HepG2 (cell line): ENCODE results near the gene SIRT5. TPM values are rescaled to one million over a fixed set of nuclear protein-coding genes. Genes with fewer than 3 reads are reported as not detected.

Experiments
- AFF4 ChIP-seq: sonication (generic); formaldehyde crosslinking; IDR thresholded peaks from 2 replicates; pipeline ENCODE4 v1.4.0; 2020; ENCODE audit warnings: missing genetic modification reagents
- CBX5 ChIP-seq: sonication (generic); formaldehyde crosslinking; IDR thresholded peaks from 2 replicates; pipeline ENCODE4 v1.4.0; 2020; ENCODE audit warnings: missing genetic modification reagents, borderline replicate concordance
- DNMT3B ChIP-seq: conservative IDR thresholded peaks from 2 replicates; pipeline ENCODE4 v1.6.1; 2016; ENCODE audit warnings: missing biosample characterization, control low read depth
- ELF4 ChIP-seq: sonication (generic); formaldehyde crosslinking; IDR thresholded peaks from 2 replicates; pipeline ENCODE4 v1.5.0; 2020; ENCODE audit warnings: missing genetic modification reagents, mild to moderate bottlenecking, moderate library complexity, borderline replicate concordance
- KDM3A ChIP-seq: IDR thresholded peaks from 2 replicates; pipeline ENCODE4 v1.6.1; 2018; ENCODE audit warnings: low read depth, missing compliant biosample characterization
- KLF12 ChIP-seq: sonication (generic); formaldehyde crosslinking; IDR thresholded peaks from 2 replicates; pipeline ENCODE4 v1.4.0; 2020; ENCODE audit warnings: missing genetic modification reagents, borderline replicate concordance
- MAFF ChIP-seq: IDR thresholded peaks from 2 replicates; pipeline ENCODE4 v1.6.1; 2011; ENCODE audit warnings: low read depth, low read length, improper control_type of control experiment
- NFIC ChIP-seq: IDR thresholded peaks from 2 replicates; pipeline ENCODE4 v1.6.1; 2012; ENCODE audit warnings: mild to moderate bottlenecking, low read length, inconsistent platforms
- PTBP1 ChIP-seq: fragments of 200-400 bp; formaldehyde crosslinking; IDR thresholded peaks from 2 replicates; pipeline ENCODE4 v1.6.1; 2018; ENCODE audit warnings: low read length, low read depth; ENCODE audit not compliant: poor library complexity, severe bottlenecking
- RBFOX2 ChIP-seq: fragments of 200-400 bp; formaldehyde crosslinking; IDR thresholded peaks from 2 replicates; pipeline ENCODE4 v1.6.1; 2017; ENCODE audit warnings: low read depth, mild to moderate bottlenecking, low read length
- TBX2 ChIP-seq: sonication (generic); formaldehyde crosslinking; IDR thresholded peaks from 2 replicates; pipeline ENCODE4 v1.5.0; 2020; ENCODE audit warnings: missing genetic modification reagents, mild to moderate bottlenecking, borderline replicate concordance
- TOPORS ChIP-seq: sonication (generic); formaldehyde crosslinking; IDR thresholded peaks from 2 replicates; pipeline ENCODE4 v1.8.0; 2023; ENCODE audit warnings: mild to moderate bottlenecking, missing genetic modification reagents
- ZNF12 ChIP-seq: sonication (generic); formaldehyde crosslinking; IDR thresholded peaks from 2 replicates; pipeline ENCODE4 v1.5.0; 2020; ENCODE audit warnings: missing genetic modification reagents
- ZNF253 ChIP-seq: sonication (generic); formaldehyde crosslinking; IDR thresholded peaks from 2 replicates; pipeline ENCODE4 v1.8.0; 2022; ENCODE audit warnings: mild to moderate bottlenecking, missing genetic modification reagents, borderline replicate concordance
- ZNF441 ChIP-seq: sonication (generic); formaldehyde crosslinking; IDR thresholded peaks from 2 replicates; pipeline ENCODE4 v1.7.0; 2021; ENCODE audit warnings: missing genetic modification reagents, borderline replicate concordance
- ZNF530 ChIP-seq: sonication (generic); formaldehyde crosslinking; IDR thresholded peaks from 2 replicates; pipeline ENCODE4 v1.5.0; 2020; ENCODE audit warnings: low read depth, mild to moderate bottlenecking, missing genetic modification reagents
- polyA plus RNA-seq, 8 experiments: library from polyadenylated mRNA; depleted of rRNA in 3 of 8; stranded (reverse) in 7 of 8; unstranded in 1 of 8; fragments of >200 nt; fragmentation: Illumina TruSeq in 4 of 8; extraction: Trizol in 4 of 8; gene quantifications; 2 replicates each; pipeline versions ENCODE4 v1.2.1 to v1.2.3, GENCODE V29; 2011 to 2016; ENCODE audit warnings: low read depth in 4 of 8, missing spikeins in 1 of 8, mixed read lengths in 1 of 8; ENCODE audit not compliant: insufficient read depth in 1 of 8
- total RNA-seq, 5 experiments: library from RNA; depleted of rRNA; stranded (reverse); fragments of >200 nt; fragmentation: Illumina TruSeq; extraction: Trizol; gene quantifications; 2 replicates each; pipeline ENCODE4 v1.2.3, GENCODE V29; 2016; ENCODE audit warnings: low read depth in 1 of 5
- TF ChIP-seq, protein P1 (sequence below): sonication (generic); formaldehyde crosslinking; IDR thresholded peaks from 2 replicates; pipeline ENCODE4 v1.8.0; 2022; ENCODE audit warnings: mild to moderate bottlenecking, missing genetic modification reagents, borderline replicate concordance
- TF ChIP-seq, protein P2 (sequence below): sonication (generic); formaldehyde crosslinking; IDR thresholded peaks from 2 replicates; pipeline ENCODE4 v1.4.0; 2020; ENCODE audit warnings: missing genetic modification reagents; ENCODE audit errors: not compliant biosample characterization
- TF ChIP-seq, protein P3 (sequence below): sonication (generic); formaldehyde crosslinking; IDR thresholded peaks from 2 replicates; pipeline ENCODE4 v1.5.1; 2020; ENCODE audit warnings: mild to moderate bottlenecking, missing genetic modification reagents

Gene SIRT5
- total and polyA plus RNA-seq, 2 of the 13 experiments (the other 11 are each of a cell fraction or from before 2014, with no cell fraction given), result 14.1 to 16.6 TPM

- no peak; the same call in 1 of the 2 replicates for TF ChIP-seq AFF4 (CRISPR knock-in tag)
- TF ChIP-seq DNMT3B, result peak; percentile 42
- TF ChIP-seq, protein P1, sequence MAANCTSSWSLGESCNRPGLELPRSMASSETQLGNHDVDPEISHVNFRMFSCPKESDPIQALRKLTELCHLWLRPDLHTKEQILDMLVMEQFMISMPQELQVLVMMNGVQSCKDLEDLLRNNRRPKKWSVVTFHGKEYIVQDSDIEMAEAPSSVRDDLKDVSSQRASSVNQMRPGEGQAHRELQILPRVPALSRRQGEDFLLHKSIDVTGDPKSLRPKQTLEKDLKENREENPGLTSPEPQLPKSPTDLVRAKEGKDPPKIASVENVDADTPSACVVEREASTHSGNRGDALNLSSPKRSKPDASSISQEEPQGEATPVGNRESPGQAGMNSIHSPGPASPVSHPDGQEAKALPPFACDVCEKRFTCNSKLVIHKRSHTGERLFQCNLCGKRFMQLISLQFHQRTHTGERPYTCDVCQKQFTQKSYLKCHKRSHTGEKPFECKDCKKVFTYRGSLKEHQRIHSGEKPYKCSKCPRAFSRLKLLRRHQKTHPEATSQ (CRISPR knock-in tag), result peak; percentile 100
- peak; percentile 99; the same call in 1 of the 2 replicates for TF ChIP-seq CBX5 (CRISPR knock-in tag)
- peak; percentile 94 for TF ChIP-seq TBX2 (CRISPR knock-in tag)
- TF ChIP-seq ZNF253, result peak; percentile 98
- peak; percentile 93 for TF ChIP-seq KLF12 (CRISPR knock-in tag)
- TF ChIP-seq, protein P2, sequence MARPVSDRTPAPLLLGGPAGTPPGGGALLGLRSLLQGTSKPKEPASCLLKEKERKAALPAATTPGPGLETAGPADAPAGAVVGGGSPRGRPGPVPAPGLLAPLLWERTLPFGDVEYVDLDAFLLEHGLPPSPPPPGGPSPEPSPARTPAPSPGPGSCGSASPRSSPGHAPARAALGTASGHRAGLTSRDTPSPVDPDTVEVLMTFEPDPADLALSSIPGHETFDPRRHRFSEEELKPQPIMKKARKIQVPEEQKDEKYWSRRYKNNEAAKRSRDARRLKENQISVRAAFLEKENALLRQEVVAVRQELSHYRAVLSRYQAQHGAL (CRISPR knock-in tag), result peak; percentile 95
- no peak; the same call in 1 of the 2 replicates for TF ChIP-seq NFIC
- TF ChIP-seq TOPORS, result peak; percentile 100
- TF ChIP-seq PTBP1, result peak; percentile 60
- TF ChIP-seq ZNF441, result peak; percentile 91
- no peak for TF ChIP-seq MAFF
- TF ChIP-seq ZNF12, result peak; percentile 77
- no peak for TF ChIP-seq ZNF530 (CRISPR knock-in tag)
- TF ChIP-seq KDM3A (CRISPR knock-in tag), result peak; percentile 91
- TF ChIP-seq RBFOX2, result peak; percentile 100
- TF ChIP-seq ELF4 (CRISPR knock-in tag), result peak; percentile 96
- TF ChIP-seq, protein P3, sequence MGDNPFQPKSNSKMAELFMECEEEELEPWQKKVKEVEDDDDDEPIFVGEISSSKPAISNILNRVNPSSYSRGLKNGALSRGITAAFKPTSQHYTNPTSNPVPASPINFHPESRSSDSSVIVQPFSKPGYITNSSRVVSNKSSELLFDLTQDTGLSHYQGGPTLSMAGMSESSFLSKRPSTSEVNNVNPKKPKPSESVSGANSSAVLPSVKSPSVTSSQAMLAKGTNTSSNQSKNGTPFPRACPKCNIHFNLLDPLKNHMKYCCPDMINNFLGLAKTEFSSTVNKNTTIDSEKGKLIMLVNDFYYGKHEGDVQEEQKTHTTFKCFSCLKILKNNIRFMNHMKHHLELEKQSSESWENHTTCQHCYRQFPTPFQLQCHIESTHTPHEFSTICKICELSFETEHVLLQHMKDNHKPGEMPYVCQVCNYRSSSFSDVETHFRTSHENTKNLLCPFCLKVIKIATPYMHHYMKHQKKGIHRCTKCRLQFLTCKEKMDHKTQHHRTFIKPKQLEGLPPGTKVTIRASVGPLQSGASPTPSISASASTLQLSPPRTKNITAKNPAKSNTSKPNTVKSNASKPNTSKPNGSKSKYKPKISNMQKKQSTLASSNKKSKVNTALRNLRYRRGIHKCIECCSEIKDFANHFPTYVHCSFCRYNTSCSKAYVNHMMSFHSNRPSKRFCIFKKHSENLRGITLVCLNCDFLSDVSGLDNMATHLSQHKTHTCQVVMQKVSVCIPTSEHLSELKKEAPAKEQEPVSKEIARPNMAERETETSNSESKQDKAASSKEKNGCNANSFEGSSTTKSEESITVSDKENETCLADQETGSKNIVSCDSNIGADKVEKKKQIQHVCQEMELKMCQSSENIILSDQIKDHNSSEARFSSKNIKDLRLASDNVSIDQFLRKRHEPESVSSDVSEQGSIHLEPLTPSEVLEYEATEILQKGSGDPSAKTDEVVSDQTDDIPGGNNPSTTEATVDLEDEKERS (CRISPR knock-in tag), result peak; percentile 90
Measured at GRCh38 chr6:13614926-13615791, 40.8 kb downstream of the SIRT5 start, which contains the start of gene NOL7 (continued).
